ENCODE data around the gene ZNF143.
"Not testable (repeated sequence)": the region's sequence is repeated elsewhere in the genome, so short reads cannot be mapped to it uniquely, and the experiment has no call there.

Gene ZNF143

GRCh38 chr11:9498457-9499078, 37.8 kb downstream of the ZNF143 start:
- Histone ChIP-seq H3K36me3 (ENCODE audit: control insufficient read depth, insufficient read depth, low read length) (peaks cover 89% of the 10 kb centered on the region), H3K4me3 (ENCODE audit: low read depth, low read length) (no peak overlapping the region), H3K4me1 (ENCODE audit: control insufficient read depth, insufficient read depth, low read length) (no peaks in the 10 kb centered on the region), H3K27ac (ENCODE audit: low read depth, low read length) (no peak overlapping the region), H3K9me3 (ENCODE audit: control insufficient read depth, insufficient read depth, low read length) (no peaks in the 10 kb centered on the region), H3K9ac (ENCODE audit: low read depth, low read length) (no peak overlapping the region), H3K27me3 (ENCODE audit: control insufficient read depth, insufficient read depth, low read length) (no peaks in the 10 kb centered on the region)

DNA sequence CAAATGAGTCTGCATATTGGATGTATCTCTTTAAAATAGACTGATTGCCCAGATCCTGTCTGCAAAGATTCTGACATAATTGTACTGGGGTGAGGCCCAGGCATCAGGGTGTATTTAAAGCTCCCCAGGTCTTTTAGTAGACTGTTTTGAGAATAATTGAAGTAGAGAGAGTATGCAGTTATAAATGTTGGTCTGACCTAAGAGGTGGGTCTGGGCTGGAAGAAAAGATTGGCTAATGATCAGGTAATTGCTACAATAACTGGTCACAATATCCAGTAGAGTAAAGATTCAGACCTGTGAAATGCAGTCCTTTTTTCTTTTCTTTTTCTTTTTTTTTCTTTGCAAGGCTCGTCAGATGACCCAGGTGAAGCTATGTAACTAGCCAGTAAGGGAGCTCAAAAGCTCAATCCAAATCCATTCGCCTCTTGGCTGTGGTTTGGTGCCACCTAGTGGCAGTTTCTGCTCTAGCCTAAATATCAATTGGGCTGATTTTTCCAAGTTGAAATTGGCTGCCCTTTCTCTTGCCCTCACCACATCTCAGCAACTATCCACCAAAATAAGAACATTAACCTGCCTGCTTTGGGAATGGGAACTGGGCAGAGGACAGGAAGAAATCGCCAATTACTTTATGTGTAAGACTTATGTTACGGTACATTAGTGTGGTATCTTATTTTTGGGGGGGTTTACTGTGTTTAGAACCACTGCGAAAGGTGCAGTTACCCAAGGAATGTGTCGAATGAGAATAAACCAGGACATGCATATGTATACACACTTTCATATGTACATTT, 45.9 kb downstream of the ZNF143 start:
- Histone ChIP-seq H3K4me1 (ENCODE audit: control insufficient read depth, insufficient read depth, low read length) (peaks cover 27% of the 10 kb centered on the region), H3K9ac (ENCODE audit: low read depth, low read length) (peak overlapping the region; percentile 1; the same call in 1 of the 2 replicates), H3K36me3 (ENCODE audit: control insufficient read depth, insufficient read depth, low read length) (peaks cover 34% of the 10 kb centered on the region), H3K27me3 (ENCODE audit: control insufficient read depth, insufficient read depth, low read length) (no peaks in the 10 kb centered on the region), H3K9me3 (ENCODE audit: control insufficient read depth, insufficient read depth, low read length) (no peaks in the 10 kb centered on the region), H3K27ac (ENCODE audit: low read depth, low read length) (peak overlapping the region; percentile 78), H3K4me3 (ENCODE audit: low read depth, low read length) (peak overlapping the region; percentile 15; the same call in 1 of the 2 replicates)

- peak overlapping the region; percentile 78 for H3K27ac ChIP-seq (ENCODE audit: low read depth, low read length)
- peak overlapping the region; percentile 15; the same call in 1 of the 2 replicates for H3K4me3 ChIP-seq (ENCODE audit: low read depth, low read length)
- H3K27me3 ChIP-seq (ENCODE audit: control insufficient read depth, insufficient read depth, low read length): no peaks in the 10 kb centered on the region
- H3K9ac ChIP-seq (ENCODE audit: low read depth, low read length): no peak overlapping the region
- H3K4me1 ChIP-seq (ENCODE audit: control insufficient read depth, insufficient read depth, low read length): peaks cover 27% of the 10 kb centered on the region
- H3K9me3 ChIP-seq (ENCODE audit: control insufficient read depth, insufficient read depth, low read length): no peaks in the 10 kb centered on the region
- peaks cover 38% of the 10 kb centered on the region for H3K36me3 ChIP-seq (ENCODE audit: control insufficient read depth, insufficient read depth, low read length)
Observed at GRCh38 chr11:9507277-9507580, 46.4 kb downstream of the ZNF143 start.

DNA sequence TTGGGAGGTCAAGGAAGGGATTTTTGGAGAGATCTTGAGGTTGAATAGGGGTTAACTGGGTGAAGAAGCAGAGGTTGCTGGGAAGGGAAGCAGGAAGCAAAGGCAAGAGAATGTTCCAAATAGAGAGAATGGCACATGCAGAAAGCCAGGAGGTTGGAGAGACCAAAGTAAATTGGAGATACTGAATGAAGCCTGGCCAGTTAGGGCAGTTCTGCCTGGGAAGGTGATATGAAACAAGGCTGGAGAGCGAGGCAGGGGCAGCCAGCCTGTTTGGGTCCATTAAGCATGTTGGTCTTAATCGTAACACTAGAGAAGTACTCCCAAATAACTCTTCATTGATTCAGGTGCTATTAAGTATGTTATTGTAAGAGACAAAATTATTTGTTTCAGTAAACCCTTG, 48.2 kb downstream of the ZNF143 start:
- no peaks in the 10 kb centered on the region for H3K27me3 ChIP-seq (ENCODE audit: control insufficient read depth, insufficient read depth, low read length)
- peaks cover 44% of the 10 kb centered on the region for H3K36me3 ChIP-seq (ENCODE audit: control insufficient read depth, insufficient read depth, low read length)
- H3K4me1 ChIP-seq (ENCODE audit: control insufficient read depth, insufficient read depth, low read length): peaks cover 27% of the 10 kb centered on the region
- no peaks in the 10 kb centered on the region for H3K9me3 ChIP-seq (ENCODE audit: control insufficient read depth, insufficient read depth, low read length)
- no peak overlapping the region for H3K27ac ChIP-seq (ENCODE audit: low read depth, low read length)
- H3K4me3 ChIP-seq (ENCODE audit: low read depth, low read length): no peak overlapping the region
- no peak overlapping the region for H3K9ac ChIP-seq (ENCODE audit: low read depth, low read length)

GRCh38 chr11:9512370-9513019, 51.7 kb downstream of the ZNF143 start:
- Histone ChIP-seq H3K36me3 (ENCODE audit: control insufficient read depth, insufficient read depth, low read length) (peaks cover 66% of the 10 kb centered on the region), H3K4me3 (ENCODE audit: low read depth, low read length) (no peak overlapping the region), H3K9me3 (ENCODE audit: control insufficient read depth, insufficient read depth, low read length) (no peaks in the 10 kb centered on the region), H3K27me3 (ENCODE audit: control insufficient read depth, insufficient read depth, low read length) (no peaks in the 10 kb centered on the region), H3K9ac (ENCODE audit: low read depth, low read length) (no peak overlapping the region), H3K27ac (ENCODE audit: low read depth, low read length) (peak overlapping the region; percentile 22), H3K4me1 (ENCODE audit: control insufficient read depth, insufficient read depth, low read length) (peaks cover 15% of the 10 kb centered on the region)

DNA sequence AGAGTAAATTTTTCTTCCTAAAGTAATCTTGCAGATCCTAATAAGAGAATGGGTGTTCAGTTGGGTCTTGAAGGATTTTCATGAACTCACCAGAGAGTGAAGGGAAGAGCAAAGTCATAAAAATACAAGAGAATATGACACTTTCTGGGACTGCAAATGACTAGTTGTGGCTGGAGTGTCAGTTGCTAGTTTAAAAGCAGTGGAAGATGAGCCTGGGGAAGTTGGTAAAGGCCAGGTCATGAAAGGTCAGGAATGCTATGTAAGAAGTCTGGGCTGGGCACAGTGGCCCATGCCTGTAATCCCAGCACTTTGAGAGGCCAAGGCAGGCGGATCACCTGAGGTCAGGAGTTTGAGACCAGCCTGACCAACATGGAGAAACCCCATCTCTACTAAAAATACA, 53.8 kb downstream of the ZNF143 start:
- peaks cover 14% of the 10 kb centered on the region for H3K4me1 ChIP-seq (ENCODE audit: control insufficient read depth, insufficient read depth, low read length)
- not testable (repeated sequence) for H3K4me3 ChIP-seq (ENCODE audit: low read depth, low read length); H3K9me3 ChIP-seq (ENCODE audit: control insufficient read depth, insufficient read depth, low read length); H3K27ac ChIP-seq (ENCODE audit: low read depth, low read length); H3K9ac ChIP-seq (ENCODE audit: low read depth, low read length); H3K27me3 ChIP-seq (ENCODE audit: control insufficient read depth, insufficient read depth, low read length)
- H3K36me3 ChIP-seq (ENCODE audit: control insufficient read depth, insufficient read depth, low read length): peaks cover 56% of the 10 kb centered on the region

DNA sequence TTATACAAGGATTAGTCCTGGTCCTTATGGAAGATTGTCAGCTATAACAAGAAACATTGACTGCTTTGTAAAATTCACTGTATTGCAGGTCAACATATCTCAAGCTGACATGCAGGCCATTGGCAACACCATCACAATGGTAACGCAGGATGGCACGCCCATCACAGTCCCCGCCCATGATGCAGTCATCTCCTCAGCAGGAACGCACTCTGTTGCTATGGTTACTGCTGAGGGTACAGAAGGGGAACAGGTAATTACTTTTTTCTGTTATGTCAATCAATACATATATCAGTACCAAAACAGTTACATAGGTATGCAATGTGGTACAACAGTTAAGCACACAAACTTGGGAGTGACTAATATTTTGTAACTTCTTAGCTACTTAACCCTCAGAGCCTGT, 55.3 kb downstream of the ZNF143 start:
- H3K27me3 ChIP-seq (ENCODE audit: control insufficient read depth, insufficient read depth, low read length): no peaks in the 10 kb centered on the region
- H3K4me1 ChIP-seq (ENCODE audit: control insufficient read depth, insufficient read depth, low read length): peaks cover 14% of the 10 kb centered on the region
- no peak overlapping the region for H3K27ac ChIP-seq (ENCODE audit: low read depth, low read length)
- peaks cover 45% of the 10 kb centered on the region for H3K36me3 ChIP-seq (ENCODE audit: control insufficient read depth, insufficient read depth, low read length)
- no peaks in the 10 kb centered on the region for H3K9me3 ChIP-seq (ENCODE audit: control insufficient read depth, insufficient read depth, low read length)
- H3K9ac ChIP-seq (ENCODE audit: low read depth, low read length): no peak overlapping the region
- H3K4me3 ChIP-seq (ENCODE audit: low read depth, low read length): no peak overlapping the region

DNA sequence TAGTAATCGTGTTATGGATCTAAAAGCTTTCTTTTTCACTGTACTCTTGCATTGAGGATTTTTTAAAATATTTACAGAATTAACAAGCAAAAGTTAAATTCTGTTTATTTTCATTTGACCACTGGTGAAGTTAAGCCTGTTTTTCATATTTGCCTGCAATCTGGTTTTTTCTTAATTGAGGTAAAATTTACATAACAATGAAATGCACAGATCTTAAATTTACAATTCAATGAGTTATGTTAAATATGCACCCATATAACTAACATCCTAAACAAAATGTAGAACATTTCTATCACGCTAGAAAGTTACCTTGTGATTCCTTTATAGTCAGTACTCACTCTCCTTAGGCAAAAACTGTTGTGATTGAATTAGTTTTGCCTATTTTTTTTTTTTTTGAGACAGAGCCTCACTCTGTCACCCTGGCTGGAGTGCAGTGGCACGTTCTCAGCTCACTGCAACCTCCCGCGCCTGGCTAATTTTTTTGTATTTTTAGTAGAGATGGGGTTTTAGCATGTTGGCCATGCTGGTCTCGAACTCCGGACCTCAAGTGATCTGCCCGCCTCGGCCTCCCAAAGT, 58.1 kb downstream of the ZNF143 start:
- peaks cover 24% of the 10 kb centered on the region for H3K36me3 ChIP-seq (ENCODE audit: control insufficient read depth, insufficient read depth, low read length)
- no peak overlapping the region for H3K4me3 ChIP-seq (ENCODE audit: low read depth, low read length)
- H3K4me1 ChIP-seq (ENCODE audit: control insufficient read depth, insufficient read depth, low read length): peaks cover 16% of the 10 kb centered on the region
- no peaks in the 10 kb centered on the region for H3K9me3 ChIP-seq (ENCODE audit: control insufficient read depth, insufficient read depth, low read length)
- H3K27ac ChIP-seq (ENCODE audit: low read depth, low read length): peak overlapping the region; percentile 15
- H3K9ac ChIP-seq (ENCODE audit: low read depth, low read length): no peak overlapping the region
- H3K27me3 ChIP-seq (ENCODE audit: control insufficient read depth, insufficient read depth, low read length): no peaks in the 10 kb centered on the region

DNA sequence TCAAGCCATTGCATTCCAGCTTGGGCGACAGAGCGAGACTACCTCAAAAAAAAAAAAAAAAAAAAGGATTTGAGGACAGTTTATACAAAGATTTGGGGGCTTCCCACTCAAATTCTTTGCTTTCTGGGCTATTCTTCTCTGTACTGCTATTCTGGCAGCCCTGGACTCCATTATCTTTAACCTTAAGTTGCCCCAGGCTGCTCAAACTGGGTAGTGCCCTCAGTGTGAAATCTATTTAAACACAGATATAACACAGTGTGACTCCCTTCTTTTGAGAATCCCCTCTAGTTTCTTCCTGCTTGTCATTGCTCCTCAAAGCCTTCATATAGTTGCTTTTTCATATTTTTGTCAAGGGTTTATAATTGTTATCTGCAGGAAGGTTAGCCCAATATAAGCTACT, 63.2 kb downstream of the ZNF143 start:
- H3K36me3 ChIP-seq (ENCODE audit: control insufficient read depth, insufficient read depth, low read length): peaks cover 29% of the 10 kb centered on the region
- no peaks in the 10 kb centered on the region for H3K9me3 ChIP-seq (ENCODE audit: control insufficient read depth, insufficient read depth, low read length)
- H3K9ac ChIP-seq (ENCODE audit: low read depth, low read length): no peak overlapping the region
- H3K4me3 ChIP-seq (ENCODE audit: low read depth, low read length): no peak overlapping the region
- peaks cover 17% of the 10 kb centered on the region for H3K4me1 ChIP-seq (ENCODE audit: control insufficient read depth, insufficient read depth, low read length)
- H3K27me3 ChIP-seq (ENCODE audit: control insufficient read depth, insufficient read depth, low read length): no peaks in the 10 kb centered on the region
- peak overlapping the region; percentile 29 for H3K27ac ChIP-seq (ENCODE audit: low read depth, low read length)

GRCh38 chr11:9525116-9525515, 64.3 kb downstream of the ZNF143 start:
- H3K27ac ChIP-seq (ENCODE audit: low read depth, low read length): no peak overlapping the region
- peaks cover 29% of the 10 kb centered on the region for H3K36me3 ChIP-seq (ENCODE audit: control insufficient read depth, insufficient read depth, low read length)
- no peaks in the 10 kb centered on the region for H3K9me3 ChIP-seq (ENCODE audit: control insufficient read depth, insufficient read depth, low read length)
- no peak overlapping the region for H3K4me3 ChIP-seq (ENCODE audit: low read depth, low read length)
- H3K27me3 ChIP-seq (ENCODE audit: control insufficient read depth, insufficient read depth, low read length): no peaks in the 10 kb centered on the region
- H3K4me1 ChIP-seq (ENCODE audit: control insufficient read depth, insufficient read depth, low read length): peaks cover 19% of the 10 kb centered on the region
- no peak overlapping the region for H3K9ac ChIP-seq (ENCODE audit: low read depth, low read length)

All from HUES48 (cell line).